HS-5 (cell line): ENCODE measurements around the gene CDH3.

Experiments used
- DNase-seq: peaks from one replicate; pipeline ENCODE4 v3.0.0-alpha.2; 2012; ENCODE audit warnings: low read depth

Gene CDH3

GRCh38 chr16:68644715-68645493, at the start of gene CDH3:
TSS of gene CDH3 (plus strand) at chr16:68645310. CDS start at chr16:68645380, 70 bp downstream.
- no peak for DNase-seq

GRCh38 chr16:68596266-68596665, 48.8 kb upstream of the CDH3 start:
- no peak for DNase-seq

GRCh38 chr16:68599586-68599985, 45.5 kb upstream of the CDH3 start:
- no peak for DNase-seq

GRCh38 chr16:68605746-68606145, 39.4 kb upstream of the CDH3 start:
- no peak for DNase-seq

GRCh38 chr16:68607443-68607842, 37.7 kb upstream of the CDH3 start:
- DNase-seq = no peak

- no peak for DNase-seq
Observed at GRCh38 chr16:68608330-68608729, 36.8 kb upstream of the CDH3 start.

GRCh38 chr16:68612996-68613395, 32.1 kb upstream of the CDH3 start:
- DNase-seq = no peak

- DNase-seq = no peak
Observed at GRCh38 chr16:68617734-68618133, 27.4 kb upstream of the CDH3 start.

GRCh38 chr16:68626557-68626956, 18.6 kb upstream of the CDH3 start:
- no peak for DNase-seq

GRCh38 chr16:68627951-68628425, 17.1 kb upstream of the CDH3 start:
- DNase-seq = no peak

GRCh38 chr16:68629351-68629910, 15.7 kb upstream of the CDH3 start:
- DNase-seq = no peak

- no peak for DNase-seq
Observed at GRCh38 chr16:68636064-68636560, 9.0 kb upstream of the CDH3 start.

- no peak for DNase-seq
Observed at GRCh38 chr16:68636818-68637217, 8.3 kb upstream of the CDH3 start.

- DNase-seq = no peak
Observed at GRCh38 chr16:68640972-68641371, 4.1 kb upstream of the CDH3 start.

GRCh38 chr16:68642047-68642435, 3.1 kb upstream of the CDH3 start:
- no peak for DNase-seq

GRCh38 chr16:68642436-68643101, 2.5 kb upstream of the CDH3 start:
- no peak for DNase-seq

- no peak for DNase-seq
Observed at GRCh38 chr16:68643227-68643626, 1.9 kb upstream of the CDH3 start.

- DNase-seq = no peak
Observed at GRCh38 chr16:68643847-68644246, 1.3 kb upstream of the CDH3 start.

GRCh38 chr16:68644296-68644695, 814 bp upstream of the CDH3 start:
- no peak for DNase-seq

GRCh38 chr16:68645494-68646388, 631 bp downstream of the CDH3 start:
- DNase-seq = no peak

- DNase-seq = no peak
Observed at GRCh38 chr16:68646953-68647659, 2.0 kb downstream of the CDH3 start.
